Nephron (organoid): ENCODE results near the gene ELMO1.

Experiments used
- H3K27ac Mint-ChIP-seq, 3 experiments: 2 replicates each; pipeline ENCODE4 v1.8.0; 2020; ENCODE audit warnings: mixed read lengths in 3 of 3, mild to moderate bottlenecking in 2 of 3, moderate library complexity in 1 of 3
- H3K27me3 Mint-ChIP-seq: 2 replicates; pipeline ENCODE4 v1.8.0; 2021; ENCODE audit warnings: low read depth, mild to moderate bottlenecking, moderate library complexity, mixed read lengths
- H3K36me3 Mint-ChIP-seq: 2 replicates; pipeline ENCODE4 v1.8.0; 2020; ENCODE audit warnings: low read depth, mixed read lengths
- H3K4me1 Mint-ChIP-seq: 2 replicates; pipeline ENCODE4 v1.8.0; 2020; ENCODE audit warnings: mixed read lengths
- H3K4me3 Mint-ChIP-seq, 3 experiments: 2 replicates each; pipeline ENCODE4 v1.8.0; 2020; ENCODE audit warnings: mild to moderate bottlenecking in 3 of 3, mixed read lengths in 3 of 3, moderate library complexity in 2 of 3
- H3K9me3 Mint-ChIP-seq: 2 replicates; pipeline ENCODE4 v1.8.0; 2020; ENCODE audit warnings: mixed read lengths
- TF ChIP-seq, protein P1 (sequence below), 3 experiments: fragments of 200-600 bp; sonication (generic); IDR thresholded peaks; one replicate each; pipeline ENCODE4 v1.5.0; 2021; ENCODE audit warnings: antibody characterized with exemption in 3 of 3; ENCODE audit not compliant: unreplicated experiment in 3 of 3

Gene ELMO1

DNA sequence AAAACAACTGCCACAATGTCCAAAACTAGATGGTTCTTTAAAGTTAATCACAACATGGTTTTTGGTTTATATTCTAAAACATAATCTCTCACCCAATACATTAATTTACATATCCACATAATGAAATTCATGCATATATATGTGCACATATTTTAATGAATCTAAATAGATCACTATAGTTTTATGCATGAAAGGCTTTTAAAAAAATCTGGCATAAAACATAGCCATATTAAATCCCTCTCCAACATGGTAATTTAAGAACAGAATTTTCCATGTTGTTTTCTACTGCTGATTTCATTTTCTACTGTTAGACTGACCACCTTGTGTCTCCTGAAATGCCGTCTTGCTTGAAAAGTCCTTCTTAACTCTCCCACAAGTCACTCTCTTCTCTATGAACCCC, 528.2 kb downstream of the ELMO1 start:
- no peak overlapping the region for H3K27ac Mint-ChIP-seq
- peaks cover 6% of the 10 kb centered on the region for H3K9me3 Mint-ChIP-seq
- H3K4me1 Mint-ChIP-seq = peaks cover 31% of the 10 kb centered on the region
- H3K4me3 Mint-ChIP-seq = no peak overlapping the region
- H3K36me3 Mint-ChIP-seq = no peaks in the 10 kb centered on the region
- TF ChIP-seq, protein P1, sequence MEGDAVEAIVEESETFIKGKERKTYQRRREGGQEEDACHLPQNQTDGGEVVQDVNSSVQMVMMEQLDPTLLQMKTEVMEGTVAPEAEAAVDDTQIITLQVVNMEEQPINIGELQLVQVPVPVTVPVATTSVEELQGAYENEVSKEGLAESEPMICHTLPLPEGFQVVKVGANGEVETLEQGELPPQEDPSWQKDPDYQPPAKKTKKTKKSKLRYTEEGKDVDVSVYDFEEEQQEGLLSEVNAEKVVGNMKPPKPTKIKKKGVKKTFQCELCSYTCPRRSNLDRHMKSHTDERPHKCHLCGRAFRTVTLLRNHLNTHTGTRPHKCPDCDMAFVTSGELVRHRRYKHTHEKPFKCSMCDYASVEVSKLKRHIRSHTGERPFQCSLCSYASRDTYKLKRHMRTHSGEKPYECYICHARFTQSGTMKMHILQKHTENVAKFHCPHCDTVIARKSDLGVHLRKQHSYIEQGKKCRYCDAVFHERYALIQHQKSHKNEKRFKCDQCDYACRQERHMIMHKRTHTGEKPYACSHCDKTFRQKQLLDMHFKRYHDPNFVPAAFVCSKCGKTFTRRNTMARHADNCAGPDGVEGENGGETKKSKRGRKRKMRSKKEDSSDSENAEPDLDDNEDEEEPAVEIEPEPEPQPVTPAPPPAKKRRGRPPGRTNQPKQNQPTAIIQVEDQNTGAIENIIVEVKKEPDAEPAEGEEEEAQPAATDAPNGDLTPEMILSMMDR (IDR thresholded peaks at IDR 0.05; ENCODE audit: unreplicated experiment in 3 of 3) = no peak
- H3K27me3 Mint-ChIP-seq = peaks cover 10% of the 10 kb centered on the region

DNA sequence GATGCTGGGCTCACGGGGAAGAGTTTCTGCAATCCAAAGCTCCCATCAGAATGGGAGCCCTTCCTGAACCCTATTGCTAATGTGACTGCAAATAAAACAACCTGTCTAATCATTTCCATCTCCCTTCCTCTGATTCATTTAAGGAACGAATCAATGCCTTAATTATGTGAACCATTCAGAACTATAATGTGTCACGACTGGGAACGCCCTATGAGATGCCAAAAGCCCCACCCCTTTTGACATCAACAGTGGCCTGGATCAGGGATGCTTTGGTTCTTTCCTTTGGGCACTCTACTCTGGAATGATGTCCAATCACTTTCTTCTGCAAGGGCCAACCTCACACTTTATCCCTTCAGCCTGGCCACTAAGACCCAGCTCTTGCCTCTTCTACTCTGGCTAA, 528.9 kb downstream of the ELMO1 start:
- peaks cover 10% of the 10 kb centered on the region for H3K27me3 Mint-ChIP-seq
- peaks cover 6% of the 10 kb centered on the region for H3K9me3 Mint-ChIP-seq
- H3K4me1 Mint-ChIP-seq = peaks cover 24% of the 10 kb centered on the region
- H3K36me3 Mint-ChIP-seq = no peaks in the 10 kb centered on the region
- TF ChIP-seq, protein P1 (IDR thresholded peaks at IDR 0.05; ENCODE audit: unreplicated experiment in 3 of 3) = no peak
- no peak overlapping the region for H3K27ac Mint-ChIP-seq
- H3K4me3 Mint-ChIP-seq = no peak overlapping the region

DNA sequence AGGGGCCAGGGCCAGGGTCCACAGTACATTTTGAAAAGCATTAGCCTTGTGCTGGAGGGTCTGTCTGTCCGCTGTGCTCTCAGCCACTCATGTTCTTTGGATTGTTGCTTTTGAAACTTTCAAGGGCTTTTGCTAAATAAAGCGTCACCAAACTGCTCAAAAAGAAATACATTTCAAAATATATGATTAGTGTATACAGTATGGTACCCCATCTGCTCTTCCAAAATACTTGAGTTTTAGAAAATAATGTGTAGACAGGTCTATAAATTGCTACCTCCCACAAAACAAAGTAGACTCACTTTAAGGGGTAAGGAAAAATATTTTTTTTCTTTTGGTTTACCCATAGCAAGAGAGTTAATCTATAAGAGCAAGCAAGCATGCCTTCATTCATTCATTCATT, 530.1 kb downstream of the ELMO1 start:
- H3K4me1 Mint-ChIP-seq = peaks cover 13% of the 10 kb centered on the region
- TF ChIP-seq, protein P1 (IDR thresholded peaks at IDR 0.05; ENCODE audit: unreplicated experiment in 3 of 3) = no peak
- H3K4me3 Mint-ChIP-seq = no peak overlapping the region
- H3K27ac Mint-ChIP-seq = no peak overlapping the region
- H3K36me3 Mint-ChIP-seq = no peaks in the 10 kb centered on the region
- H3K9me3 Mint-ChIP-seq = peaks cover 6% of the 10 kb centered on the region
- H3K27me3 Mint-ChIP-seq = peaks cover 6% of the 10 kb centered on the region

DNA sequence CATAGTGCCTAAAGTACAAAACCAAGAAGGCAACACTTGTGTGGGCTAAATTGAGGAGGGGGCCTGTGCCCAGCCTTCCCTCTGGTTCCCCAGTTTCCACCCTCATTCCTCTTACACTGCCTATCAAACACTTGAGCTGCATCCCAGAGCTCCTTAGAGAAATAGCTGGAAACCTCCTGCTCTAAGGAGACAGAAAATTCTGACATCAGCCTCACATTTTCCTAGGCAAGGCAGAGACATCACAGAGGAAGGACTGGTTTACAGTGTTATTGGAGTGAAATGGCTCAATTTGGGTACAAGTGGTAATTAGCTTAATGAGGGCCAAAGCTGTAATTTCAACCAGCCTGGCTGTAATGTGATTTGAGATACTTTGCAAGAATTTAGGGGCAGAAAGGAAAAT, 532.0 kb downstream of the ELMO1 start:
- Mint-ChIP-seq H3K4me3 (no peak overlapping the region), H3K27ac (no peak overlapping the region)

DNA sequence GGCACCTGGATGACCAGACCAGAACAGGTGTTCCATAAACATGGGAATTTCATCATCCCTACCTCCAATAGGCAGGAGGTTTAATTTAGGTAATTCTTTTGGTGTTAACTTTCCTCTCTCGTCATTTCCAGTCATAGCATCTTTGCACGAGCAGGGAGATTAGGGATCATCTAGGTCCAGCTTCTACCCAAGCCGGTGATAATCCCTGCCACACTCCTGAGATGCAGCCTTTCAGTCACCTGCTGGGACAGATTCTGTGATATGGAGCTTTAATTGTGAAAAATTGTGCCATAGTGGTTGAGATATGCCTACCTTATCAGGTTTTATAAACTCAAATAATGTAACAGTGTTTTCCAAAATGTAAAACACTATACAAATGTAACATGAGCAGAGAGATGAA, 532.5 kb downstream of the ELMO1 start:
- Mint-ChIP-seq H3K27me3 (peaks cover 6% of the 10 kb centered on the region), H3K4me1 (no peaks in the 10 kb centered on the region)

More for the DNA sequence above, 532.0 kb downstream of the ELMO1 start:
- Mint-ChIP-seq H3K36me3 (no peaks in the 10 kb centered on the region), H3K27me3 (peaks cover 6% of the 10 kb centered on the region), H3K4me1 (no peaks in the 10 kb centered on the region), H3K9me3 (peaks cover 3% of the 10 kb centered on the region)
- TF ChIP-seq, protein P1 (IDR thresholded peaks at IDR 0.05; ENCODE audit: unreplicated experiment in 3 of 3) = no peak

DNA sequence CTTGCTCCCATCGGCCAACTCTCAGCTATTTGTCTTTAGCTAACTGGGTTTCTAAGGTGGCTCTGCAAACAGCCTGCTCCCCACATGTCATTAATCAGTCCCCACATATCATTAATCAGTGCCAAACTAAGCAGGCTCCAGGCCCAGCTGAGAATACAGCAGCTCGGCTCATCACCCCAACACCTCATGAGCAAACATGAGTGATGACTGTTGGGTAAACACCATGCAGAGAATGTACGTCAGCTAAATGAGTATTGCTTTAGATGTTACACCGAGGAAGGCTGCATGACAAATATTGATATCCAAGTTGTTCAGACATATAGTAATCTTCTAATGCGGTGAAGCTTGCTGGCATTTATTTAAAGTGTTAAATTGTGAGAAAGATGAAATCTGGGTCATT, 536.9 kb downstream of the ELMO1 start:
- Mint-ChIP-seq H3K4me3 (no peak overlapping the region), H3K4me1 (peaks cover 10% of the 10 kb centered on the region), H3K27me3 (no peaks in the 10 kb centered on the region), H3K9me3 (no peaks in the 10 kb centered on the region), H3K36me3 (no peaks in the 10 kb centered on the region), H3K27ac (no peak overlapping the region)
- TF ChIP-seq, protein P1 (IDR thresholded peaks at IDR 0.05; ENCODE audit: unreplicated experiment in 3 of 3) = no peak

More for the DNA sequence above, 532.5 kb downstream of the ELMO1 start:
- no peak overlapping the region for H3K4me3 Mint-ChIP-seq
- TF ChIP-seq, protein P1 (IDR thresholded peaks at IDR 0.05; ENCODE audit: unreplicated experiment in 3 of 3) = no peak
- no peaks in the 10 kb centered on the region for H3K36me3 Mint-ChIP-seq
- H3K27ac Mint-ChIP-seq = no peak overlapping the region
- no peaks in the 10 kb centered on the region for H3K9me3 Mint-ChIP-seq
